NCI-H2107 (cell line): ENCODE data around the gene PPEF2.

Experiments used
- DNase-seq: peaks from one replicate; lab custom pipeline; 2025; lab: John Stamatoyannopoulos, UW

PPEF2 gene

DNA sequence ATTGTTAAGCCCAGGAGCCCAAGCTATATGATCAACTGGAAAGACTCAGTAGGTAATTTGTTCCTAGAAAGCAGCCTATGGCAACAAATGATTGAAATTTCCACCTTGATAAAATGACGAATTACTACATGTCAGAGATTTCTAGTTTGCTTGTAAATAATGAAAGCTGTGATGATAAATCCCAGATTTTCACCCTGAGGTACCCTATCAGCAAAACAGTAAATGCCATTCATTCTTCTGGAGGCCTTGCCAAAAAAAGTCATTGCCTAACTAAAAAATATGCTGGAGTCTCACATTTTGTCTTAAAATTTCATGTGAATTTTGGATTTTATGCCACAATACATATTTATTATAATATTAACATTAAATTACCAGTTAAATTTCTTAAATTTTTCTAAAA is 71.3 kb downstream of the PPEF2 start:
- no peak for DNase-seq

DNA sequence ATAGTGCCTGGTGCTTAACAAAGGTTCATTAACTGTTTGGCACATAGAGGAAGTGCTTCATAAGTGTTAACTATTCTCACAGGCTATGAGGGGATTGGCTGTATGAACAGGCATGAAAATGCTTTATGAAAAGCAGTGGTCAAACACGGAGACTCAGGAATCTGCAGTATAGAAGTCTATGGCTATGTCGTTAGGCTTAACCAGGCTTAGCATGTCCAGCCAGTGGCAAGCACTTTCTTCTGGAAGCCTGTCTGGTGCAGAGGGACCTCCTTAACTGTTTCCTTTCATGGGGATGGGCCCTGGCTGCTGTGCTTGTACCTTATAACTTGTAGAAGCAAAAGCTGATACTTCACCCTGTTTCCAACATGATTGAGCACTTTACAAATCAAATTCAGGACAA is 78.4 kb downstream of the PPEF2 start:
- no peak for DNase-seq

DNA sequence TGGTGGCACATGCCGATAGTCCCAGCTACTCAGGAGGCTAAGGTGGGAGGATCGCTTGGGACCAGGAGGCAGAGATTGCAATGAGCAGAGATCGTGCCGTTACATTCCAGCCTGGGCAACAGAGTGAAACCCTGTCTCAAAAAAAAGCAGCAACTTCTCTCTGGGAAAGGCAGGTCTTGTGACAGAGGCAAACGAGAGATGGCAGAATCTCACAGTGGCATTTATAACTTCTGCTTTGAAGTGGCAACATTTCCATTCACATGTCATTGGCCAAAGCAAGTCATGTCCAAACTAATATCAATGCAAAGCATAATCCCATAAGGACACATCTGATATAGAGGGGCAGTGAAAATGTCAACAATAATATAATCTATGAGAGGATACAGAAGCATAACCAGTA is 79.8 kb downstream of the PPEF2 start:
- DNase-seq, result no peak

DNA sequence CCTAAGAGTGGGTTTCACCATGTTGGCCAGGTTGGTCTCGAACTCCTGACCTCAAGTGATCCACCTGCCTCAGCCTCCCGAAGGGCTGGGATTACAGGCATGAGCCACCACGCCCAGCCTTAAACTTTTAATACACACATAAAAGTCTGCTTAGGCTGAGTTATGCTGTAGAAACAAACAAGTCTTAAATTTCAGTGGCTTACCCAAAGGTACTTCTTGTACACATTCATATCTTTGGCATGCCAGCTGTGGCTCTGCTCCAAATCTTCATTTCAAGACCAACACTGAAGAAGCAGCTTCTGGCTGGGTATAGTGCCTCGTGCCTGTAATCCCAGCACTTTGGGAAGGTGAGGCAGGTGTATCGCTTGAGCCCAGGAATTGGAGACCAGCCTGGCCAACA is 80.3 kb downstream of the PPEF2 start:
- DNase-seq, result no peak

DNA sequence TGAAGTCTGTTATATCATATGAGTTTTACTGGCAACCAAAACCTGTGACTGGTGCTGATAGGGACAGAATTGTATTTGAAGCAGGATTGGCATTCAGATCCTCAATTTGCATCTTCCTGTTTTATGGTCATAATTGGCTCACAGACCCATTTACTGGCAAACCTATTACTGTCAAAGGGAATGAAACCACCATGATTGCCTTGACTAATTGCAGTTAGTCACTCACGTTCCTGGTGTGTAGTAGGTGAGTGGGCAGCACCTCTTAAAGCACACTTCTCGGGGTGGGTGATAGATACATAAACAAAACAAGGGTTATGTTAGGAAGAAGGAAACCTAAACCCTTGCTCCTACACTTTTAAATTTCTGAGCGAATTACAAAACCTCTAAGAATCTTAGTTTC is 81.0 kb downstream of the PPEF2 start:
- DNase-seq, result no peak

DNA sequence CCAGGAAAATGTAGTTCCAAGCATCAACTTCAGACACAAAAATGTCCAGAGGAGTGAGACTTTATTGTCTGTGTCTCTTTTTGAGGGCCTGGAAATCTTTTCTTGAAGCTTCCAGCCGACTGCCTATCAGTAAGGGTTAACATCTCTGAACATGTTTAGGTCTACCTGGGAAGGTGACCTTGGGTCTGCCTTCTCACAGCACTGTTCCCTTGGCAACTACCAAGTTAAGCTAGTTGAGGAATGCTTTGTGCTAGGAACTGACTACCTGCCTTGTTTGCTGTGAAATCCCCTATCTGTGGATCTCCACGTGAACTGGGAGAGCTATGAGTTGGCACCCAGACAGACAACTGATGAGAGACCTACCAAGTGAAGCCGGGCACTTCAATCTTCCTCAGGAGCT is 81.6 kb downstream of the PPEF2 start:
- no peak for DNase-seq

DNA sequence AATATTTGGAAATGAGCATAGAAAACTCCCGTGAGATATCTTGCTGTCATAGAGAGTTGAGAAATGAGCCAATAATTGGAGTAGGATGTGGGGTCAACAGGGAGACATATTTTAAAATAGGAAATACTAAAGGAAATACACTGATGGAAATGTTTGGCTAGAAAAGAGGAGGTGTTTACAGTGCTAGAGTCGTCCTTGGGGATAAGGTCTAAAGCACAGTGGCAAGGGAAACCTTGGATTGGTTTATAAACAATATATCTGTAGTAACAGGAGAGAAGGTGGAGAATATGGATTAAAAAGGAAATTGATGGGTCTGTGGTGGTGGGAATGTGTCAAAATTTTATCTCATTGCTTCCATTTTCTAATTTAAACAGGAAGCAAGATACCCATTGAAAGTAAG is 82.1 kb downstream of the PPEF2 start:
- no peak for DNase-seq

DNA sequence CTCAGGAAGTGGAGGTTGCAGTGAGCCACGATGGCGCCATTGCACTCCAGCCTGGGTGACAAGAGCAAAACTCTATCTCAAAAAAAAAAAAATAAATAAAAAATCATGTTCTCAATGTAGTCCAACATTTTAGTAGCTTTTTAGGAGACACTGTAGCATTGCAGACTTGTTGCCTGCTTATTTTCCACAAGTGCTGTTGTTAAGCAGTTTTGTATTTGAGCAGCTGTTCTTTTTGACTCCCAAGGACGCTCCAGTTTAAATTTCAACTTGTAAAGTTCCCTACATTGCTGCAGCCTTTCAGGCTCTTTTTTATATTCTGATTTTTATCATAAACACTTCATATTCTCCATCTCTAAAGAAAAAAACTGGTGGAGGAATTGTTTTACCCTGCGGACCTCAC is 83.1 kb downstream of the PPEF2 start:
- DNase-seq, result no peak

DNA sequence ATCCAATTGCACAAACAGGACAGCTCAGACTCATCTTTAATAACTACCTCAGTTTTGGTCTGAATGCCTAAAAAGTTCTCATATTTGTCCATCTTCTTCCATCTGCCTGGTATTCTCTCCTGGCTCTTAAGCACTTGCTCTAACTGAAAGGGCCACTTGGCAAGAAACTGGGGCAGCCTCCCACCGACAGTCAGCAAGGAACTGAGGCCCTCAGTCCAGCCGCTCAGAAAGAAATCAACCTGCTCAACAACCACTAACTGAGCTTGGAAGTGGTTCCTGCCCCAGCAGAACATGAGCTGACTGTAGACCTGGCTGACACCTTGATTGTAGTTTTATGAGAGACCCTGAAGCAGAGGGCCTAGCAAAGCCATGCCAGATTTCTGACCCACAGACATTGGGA is 84.4 kb downstream of the PPEF2 start:
- no peak for DNase-seq
